Stimulated activated CD8-positive, alpha-beta memory T cell treated with anti-CD3 and anti-CD28 coated beads, Interleukin-4, amount 100 ng/mL, for 24 hours (primary cell): Measurements from ENCODE around the gene GRIK4.
"Not testable (repeated sequence)": the region's sequence is repeated elsewhere in the genome, so short reads cannot be mapped to it uniquely, and the experiment has no call there.

Experiments
- DNase-seq: peaks from one replicate; pipeline ENCODE4 v3.0.0-alpha.2; 2020; ENCODE audit warnings: low read depth

GRIK4 gene

GRCh38 chr11:121018746-121019145, 507.2 kb downstream of the GRIK4 start:
- DNase-seq, result no peak

GRCh38 chr11:121021718-121022117, 510.2 kb downstream of the GRIK4 start:
- DNase-seq, result not testable (repeated sequence)

GRCh38 chr11:121023848-121024751, 512.6 kb downstream of the GRIK4 start, which contains the start of gene TBCEL:
Gene TBCEL, plus strand, starts transcription at chr11:121024102. Its CDS starts 21,589 bp downstream, at chr11:121045691.
- DNase-seq, result peak; percentile 74

GRCh38 chr11:121024989-121025388, 513.4 kb downstream of the GRIK4 start:
- DNase-seq, result no peak

- DNase-seq, result no peak
Measured at GRCh38 chr11:121029153-121029552, 517.6 kb downstream of the GRIK4 start.

GRCh38 chr11:121029813-121030445, 518.4 kb downstream of the GRIK4 start:
- no peak for DNase-seq

- no peak for DNase-seq
Measured at GRCh38 chr11:121031167-121031566, 519.6 kb downstream of the GRIK4 start.

GRCh38 chr11:121031648-121032047, 520.1 kb downstream of the GRIK4 start:
- not testable (repeated sequence) for DNase-seq

- no peak for DNase-seq
Measured at GRCh38 chr11:121032546-121032945, 521.0 kb downstream of the GRIK4 start.

GRCh38 chr11:121033635-121034034, 522.1 kb downstream of the GRIK4 start:
- no peak for DNase-seq

- no peak for DNase-seq
Measured at GRCh38 chr11:121035169-121035755, 523.7 kb downstream of the GRIK4 start.

GRCh38 chr11:121035780-121036179, 524.2 kb downstream of the GRIK4 start:
- DNase-seq, result no peak

- DNase-seq, result no peak
Measured at GRCh38 chr11:121037016-121037415, 525.5 kb downstream of the GRIK4 start.
